ENCODE measurements around the gene UQCC5.

Gene UQCC5

GRCh38 chr3:52536369-52537164, at the start of gene UQCC5:
Gene UQCC5, plus strand, starts transcription at chr3:52536605. Its CDS starts 151 bp downstream, at chr3:52536756.
- peak within 1 kb of the TSS; percentile 97 for H3K4me3 ChIP-seq (ENCODE audit: low read depth, low read length)
- TF ChIP-seq, protein P1, sequence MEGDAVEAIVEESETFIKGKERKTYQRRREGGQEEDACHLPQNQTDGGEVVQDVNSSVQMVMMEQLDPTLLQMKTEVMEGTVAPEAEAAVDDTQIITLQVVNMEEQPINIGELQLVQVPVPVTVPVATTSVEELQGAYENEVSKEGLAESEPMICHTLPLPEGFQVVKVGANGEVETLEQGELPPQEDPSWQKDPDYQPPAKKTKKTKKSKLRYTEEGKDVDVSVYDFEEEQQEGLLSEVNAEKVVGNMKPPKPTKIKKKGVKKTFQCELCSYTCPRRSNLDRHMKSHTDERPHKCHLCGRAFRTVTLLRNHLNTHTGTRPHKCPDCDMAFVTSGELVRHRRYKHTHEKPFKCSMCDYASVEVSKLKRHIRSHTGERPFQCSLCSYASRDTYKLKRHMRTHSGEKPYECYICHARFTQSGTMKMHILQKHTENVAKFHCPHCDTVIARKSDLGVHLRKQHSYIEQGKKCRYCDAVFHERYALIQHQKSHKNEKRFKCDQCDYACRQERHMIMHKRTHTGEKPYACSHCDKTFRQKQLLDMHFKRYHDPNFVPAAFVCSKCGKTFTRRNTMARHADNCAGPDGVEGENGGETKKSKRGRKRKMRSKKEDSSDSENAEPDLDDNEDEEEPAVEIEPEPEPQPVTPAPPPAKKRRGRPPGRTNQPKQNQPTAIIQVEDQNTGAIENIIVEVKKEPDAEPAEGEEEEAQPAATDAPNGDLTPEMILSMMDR (IDR thresholded peaks at IDR 0.05; ENCODE audit: low read depth, low read length): peak; percentile 1
- peak; percentile 99 for DNase-seq (ENCODE audit: low read depth, low spot score)
- in situ Hi-C loops (cut with HindIII; ENCODE audit: low sequenced_read_pairs): no loop called here

- in situ Hi-C loops (cut with HindIII; ENCODE audit: low sequenced_read_pairs): no loop called here
- TF ChIP-seq, protein P1 (IDR thresholded peaks at IDR 0.05; ENCODE audit: low read depth, low read length): no peak
- no peak overlapping the region for H3K4me3 ChIP-seq (ENCODE audit: low read depth, low read length)
- no peak for DNase-seq (ENCODE audit: low read depth, low spot score)
Observed at GRCh38 chr3:52487050-52487787, 49.2 kb upstream of the UQCC5 start.

DNA sequence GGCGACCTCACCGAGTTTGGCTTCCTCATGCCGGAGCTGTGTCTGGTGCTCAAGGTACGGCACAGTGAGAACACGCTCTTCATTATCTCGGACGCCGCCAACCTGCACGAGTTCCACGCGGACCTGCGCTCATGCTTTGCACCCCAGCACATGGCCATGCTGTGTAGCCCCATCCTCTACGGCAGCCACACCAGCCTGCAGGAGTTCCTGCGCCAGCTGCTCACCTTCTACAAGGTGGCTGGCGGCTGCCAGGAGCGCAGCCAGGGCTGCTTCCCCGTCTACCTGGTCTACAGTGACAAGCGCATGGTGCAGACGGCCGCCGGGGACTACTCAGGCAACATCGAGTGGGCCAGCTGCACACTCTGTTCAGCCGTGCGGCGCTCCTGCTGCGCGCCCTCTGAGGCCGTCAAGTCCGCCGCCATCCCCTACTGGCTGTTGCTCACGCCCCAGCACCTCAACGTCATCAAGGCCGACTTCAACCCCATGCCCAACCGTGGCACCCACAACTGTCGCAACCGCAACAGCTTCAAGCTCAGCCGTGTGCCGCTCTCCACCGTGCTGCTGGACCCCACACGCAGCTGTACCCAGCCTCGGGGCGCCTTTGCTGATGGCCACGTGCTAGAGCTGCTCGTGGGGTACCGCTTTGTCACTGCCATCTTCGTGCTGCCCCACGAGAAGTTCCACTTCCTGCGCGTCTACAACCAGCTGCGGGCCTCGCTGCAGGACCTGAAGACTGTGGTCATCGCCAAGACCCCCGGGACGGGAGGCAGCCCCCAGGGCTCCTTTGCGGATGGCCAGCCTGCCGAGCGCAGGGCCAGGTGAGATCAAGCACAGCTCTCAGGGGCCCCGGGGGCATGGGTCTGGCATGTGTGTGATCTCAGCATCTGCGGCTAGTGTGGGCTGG, 48.4 kb upstream of the UQCC5 start:
- TF ChIP-seq, protein P1 (IDR thresholded peaks at IDR 0.05; ENCODE audit: low read depth, low read length): no peak
- in situ Hi-C loops (cut with HindIII; ENCODE audit: low sequenced_read_pairs): no loop called here
- DNase-seq (ENCODE audit: low read depth, low spot score): no peak
- H3K4me3 ChIP-seq (ENCODE audit: low read depth, low read length): no peak overlapping the region

DNA sequence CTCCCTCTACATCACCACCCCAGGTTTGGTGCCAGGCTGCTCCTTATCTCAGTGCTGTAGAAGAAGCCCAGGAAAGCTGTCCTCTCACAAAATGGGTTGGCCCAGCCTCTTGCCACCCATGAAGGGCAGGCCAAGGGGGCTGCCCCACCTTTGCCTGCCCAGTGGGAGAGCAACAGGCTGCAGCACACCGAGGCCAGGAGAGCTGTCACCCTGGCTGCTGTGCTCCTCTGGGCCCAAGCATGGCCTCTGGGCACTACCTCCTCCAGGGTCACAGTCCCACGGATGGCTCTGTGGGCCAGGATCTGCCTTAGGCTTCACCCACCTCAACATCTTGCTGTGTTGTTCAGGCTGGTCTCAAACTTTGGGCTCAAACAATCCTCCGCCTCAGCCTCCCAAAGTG, 47.7 kb upstream of the UQCC5 start:
- TF ChIP-seq, protein P1 (IDR thresholded peaks at IDR 0.05; ENCODE audit: low read depth, low read length): no peak
- DNase-seq (ENCODE audit: low read depth, low spot score): no peak
- in situ Hi-C loops (cut with HindIII; ENCODE audit: low sequenced_read_pairs): no loop called here
- H3K4me3 ChIP-seq (ENCODE audit: low read depth, low read length): no peak overlapping the region

DNA sequence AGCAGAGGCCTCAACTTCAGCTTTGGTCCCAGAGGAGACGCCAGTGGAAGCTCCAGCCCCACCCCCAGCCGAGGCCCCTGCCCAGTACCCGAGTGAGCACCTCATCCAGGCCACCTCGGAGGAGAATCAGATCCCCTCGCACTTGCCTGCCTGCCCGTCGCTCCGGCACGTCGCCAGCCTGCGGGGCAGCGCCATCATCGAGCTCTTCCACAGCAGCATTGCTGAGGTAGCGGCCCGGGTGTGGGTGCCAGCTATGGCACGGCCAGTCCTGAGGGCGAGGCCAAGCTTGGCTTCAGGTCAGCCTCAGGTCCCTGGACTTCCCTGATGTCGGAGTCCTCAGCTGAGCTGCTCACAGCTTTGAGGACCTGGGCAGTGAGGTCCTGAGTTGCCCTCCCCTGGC, 47.0 kb upstream of the UQCC5 start:
- no peak for DNase-seq (ENCODE audit: low read depth, low spot score)
- TF ChIP-seq, protein P1 (IDR thresholded peaks at IDR 0.05; ENCODE audit: low read depth, low read length): no peak
- no peak overlapping the region for H3K4me3 ChIP-seq (ENCODE audit: low read depth, low read length)
- in situ Hi-C loops (cut with HindIII; ENCODE audit: low sequenced_read_pairs): no loop called here
